GM11168 (cell line): Measurements from ENCODE around the gene UBALD2.

Source experiments
- in situ Hi-C: fragments of 300-500 bp; cut with MboI; formaldehyde crosslinking; loops from one replicate; pipeline ENCODE4 v1.12.0; 2022; ENCODE audit warnings: low sequenced_read_pairs; ENCODE audit not compliant: unreplicated experiment

Gene UBALD2

DNA sequence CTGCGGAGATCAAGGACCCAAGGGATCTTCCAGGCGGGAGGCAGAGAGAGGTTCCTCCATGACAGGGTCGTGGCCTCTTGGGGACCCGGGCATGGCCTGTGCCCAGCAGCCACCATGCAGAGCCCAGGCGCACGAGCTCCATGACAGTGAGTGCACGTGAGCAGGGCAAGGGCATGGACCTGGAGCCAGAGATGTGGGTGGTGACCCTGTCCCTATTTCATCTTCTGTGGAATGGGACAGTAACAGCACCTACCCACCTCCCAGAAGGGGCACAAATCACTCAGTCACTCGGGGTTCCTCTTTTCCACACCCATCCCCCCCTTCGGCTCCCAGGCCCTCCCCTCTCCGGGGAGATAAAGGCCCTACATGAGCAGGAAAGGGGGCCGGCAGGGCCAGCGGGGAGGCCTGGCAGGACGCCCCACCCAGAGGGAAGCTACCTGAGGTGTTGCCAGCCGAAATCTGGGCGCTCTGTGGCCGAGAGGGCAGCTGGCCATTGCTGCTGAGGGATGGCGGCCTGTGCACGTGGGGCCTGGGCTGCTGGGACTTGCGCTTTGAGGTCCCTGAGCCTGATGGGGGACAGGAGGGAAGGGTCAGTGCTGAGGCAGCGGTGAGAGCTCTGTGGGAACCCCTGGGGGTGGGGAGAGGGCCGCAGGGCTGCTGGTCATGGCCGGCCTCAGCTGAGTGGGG is 10.4 kb downstream of the UBALD2 start:
- in situ Hi-C loops, result loop anchor here (25.0 kb wide), 1 partner anchor 263 kb away; the partner anchor contains the start of gene CDK3

DNA sequence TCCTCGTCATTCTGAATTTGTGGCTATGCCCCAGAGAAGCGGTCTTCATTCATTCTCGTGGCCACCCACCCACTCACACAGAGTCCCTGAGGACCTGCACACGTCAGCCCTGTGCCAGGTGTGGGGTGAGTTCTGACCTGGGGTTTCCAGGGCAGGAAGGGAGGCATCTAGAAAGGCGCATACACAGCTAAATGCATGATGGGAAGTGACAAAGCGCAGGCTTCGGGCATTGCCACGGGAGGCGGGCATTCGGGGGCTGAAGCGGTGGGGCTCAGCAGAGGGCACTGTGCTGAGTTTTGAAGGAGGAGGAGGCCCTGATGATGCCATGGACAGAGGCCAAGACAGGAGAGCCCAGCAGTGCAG is 10.9 kb downstream of the UBALD2 start:
- in situ Hi-C loops, result loop anchor here (25.0 kb wide), 1 partner anchor 264 kb away; the partner anchor contains the start of gene CDK3

- in situ Hi-C loops, result loop anchor here (25.0 kb wide), 1 partner anchor 264 kb away; the partner anchor contains the start of gene CDK3
Measured at GRCh38 chr17:76276461-76277299, 11.5 kb downstream of the UBALD2 start.

- in situ Hi-C loops, result loop anchor here (25.0 kb wide), 1 partner anchor 265 kb away; the partner anchor contains the start of gene CDK3
Measured at GRCh38 chr17:76277300-76278267, 12.4 kb downstream of the UBALD2 start.

- in situ Hi-C loops, result loop anchor here (25.0 kb wide), 1 partner anchor 266 kb away; the partner anchor contains the start of gene CDK3
Measured at GRCh38 chr17:76278268-76278908, 13.2 kb downstream of the UBALD2 start.

- in situ Hi-C loops, result loop anchor here (25.0 kb wide), 1 partner anchor 267 kb away; the partner anchor contains the start of gene CDK3
Measured at GRCh38 chr17:76278952-76279741, 14.0 kb downstream of the UBALD2 start.

DNA sequence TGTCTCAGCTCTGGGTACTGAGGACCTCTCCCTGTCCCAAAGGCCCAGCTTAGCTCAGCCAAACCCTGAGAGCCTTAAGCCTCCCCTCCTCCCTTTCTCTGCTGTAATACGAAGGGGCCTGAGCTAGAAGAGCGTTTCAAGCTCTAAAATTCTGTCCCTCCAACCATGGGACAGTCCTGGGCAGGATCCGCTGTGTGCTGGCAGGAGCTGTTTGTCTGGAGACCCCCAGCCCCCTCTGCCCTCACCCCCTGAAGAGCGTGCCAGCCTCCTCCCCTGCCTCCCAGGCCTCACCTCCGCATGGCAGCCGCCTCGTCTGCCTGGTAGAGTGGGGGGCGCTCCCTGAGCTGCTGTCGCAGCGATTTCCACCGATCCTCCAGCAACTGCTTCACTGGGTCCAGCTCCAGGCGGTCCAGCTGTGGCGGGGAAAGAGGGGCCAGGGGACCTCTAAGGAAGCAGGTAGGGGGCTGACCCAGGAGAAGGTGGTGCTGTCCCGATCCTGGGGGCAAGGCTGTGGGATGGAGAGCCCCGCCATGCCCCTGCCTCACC is 14.7 kb downstream of the UBALD2 start:
- in situ Hi-C loops, result loop anchor here (5.0 to 25.0 kb wide), 2 partner anchors 163 to 268 kb away; partner anchors contain the start of gene CDK3

- in situ Hi-C loops, result loop anchor here (5.0 to 25.0 kb wide), 2 partner anchors 163 to 268 kb away; partner anchors contain the start of gene CDK3
Measured at GRCh38 chr17:76280650-76281049, 15.5 kb downstream of the UBALD2 start.

GRCh38 chr17:76281573-76282371 is 16.6 kb downstream of the UBALD2 start:
- in situ Hi-C loops, result loop anchor here (5.0 to 25.0 kb wide), 2 partner anchors 164 to 269 kb away; partner anchors contain the start of gene CDK3

GRCh38 chr17:76292567-76292966 is 27.4 kb downstream of the UBALD2 start:
- in situ Hi-C loops, result loop anchor here (25.0 kb wide), 1 partner anchor 280 kb away; the partner anchor contains the start of gene CDK3

DNA sequence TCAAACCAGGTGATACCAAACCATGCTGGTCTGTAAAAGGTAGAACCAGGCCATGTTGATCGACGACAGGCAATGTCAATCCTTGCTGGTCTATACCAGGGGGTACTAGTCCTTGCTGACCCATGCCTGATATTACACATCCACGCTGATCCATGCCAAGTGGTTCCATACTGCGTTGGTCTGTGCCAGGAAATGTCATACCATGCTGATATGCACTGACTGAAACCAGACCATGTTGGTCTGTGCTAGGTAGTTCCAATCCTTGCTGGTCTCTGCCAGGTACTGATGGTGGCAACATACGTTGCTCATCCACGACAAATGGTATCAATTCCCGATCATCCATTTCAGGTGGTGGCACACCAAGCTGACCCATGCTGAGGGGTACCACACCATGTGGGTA is 28.0 kb downstream of the UBALD2 start:
- in situ Hi-C loops, result loop anchor here (25.0 kb wide), 1 partner anchor 281 kb away; the partner anchor contains the start of gene CDK3

DNA sequence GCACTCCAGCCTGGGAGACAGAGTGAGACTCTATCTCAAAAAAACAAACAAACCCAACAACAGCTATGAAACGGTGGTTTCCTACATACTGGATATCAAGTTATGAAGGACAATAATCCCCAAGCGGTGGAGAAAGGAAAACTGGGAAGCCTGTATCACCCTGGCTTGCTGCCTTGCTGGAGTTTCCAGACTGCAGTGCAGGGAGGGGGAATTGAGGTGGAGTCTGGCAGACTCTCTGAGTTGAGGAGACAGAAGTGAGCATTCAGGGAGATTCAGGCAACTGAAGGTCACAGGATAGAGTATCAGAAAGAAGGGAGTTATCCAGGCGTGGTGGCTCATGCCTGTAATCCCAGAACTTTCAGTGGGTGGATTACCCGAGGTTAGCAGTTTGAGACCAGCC is 31.0 kb downstream of the UBALD2 start:
- in situ Hi-C loops, result loop anchor here (25.0 kb wide), 1 partner anchor 284 kb away; the partner anchor contains the start of gene CDK3

DNA sequence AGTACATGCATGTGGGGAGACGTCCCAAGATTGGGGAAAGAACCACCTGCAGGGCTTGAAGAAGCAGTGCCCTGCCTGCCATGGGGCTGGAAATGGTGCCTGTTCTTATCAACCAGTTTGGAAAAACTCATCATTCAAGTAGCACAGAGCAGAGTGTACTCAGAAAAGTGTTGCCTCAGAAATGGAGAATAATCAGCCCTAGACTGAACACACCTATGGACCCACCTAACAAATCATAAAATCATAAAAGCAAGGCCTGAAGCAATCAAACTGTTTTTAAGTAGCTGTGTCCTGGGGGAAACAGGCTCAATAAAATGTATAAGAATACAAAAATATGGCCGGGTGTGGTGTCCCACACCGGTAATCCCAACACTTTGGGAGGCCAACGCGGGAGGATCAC is 31.7 kb downstream of the UBALD2 start:
- in situ Hi-C loops, result loop anchor here (25.0 kb wide), 1 partner anchor 285 kb away; the partner anchor contains the start of gene CDK3

DNA sequence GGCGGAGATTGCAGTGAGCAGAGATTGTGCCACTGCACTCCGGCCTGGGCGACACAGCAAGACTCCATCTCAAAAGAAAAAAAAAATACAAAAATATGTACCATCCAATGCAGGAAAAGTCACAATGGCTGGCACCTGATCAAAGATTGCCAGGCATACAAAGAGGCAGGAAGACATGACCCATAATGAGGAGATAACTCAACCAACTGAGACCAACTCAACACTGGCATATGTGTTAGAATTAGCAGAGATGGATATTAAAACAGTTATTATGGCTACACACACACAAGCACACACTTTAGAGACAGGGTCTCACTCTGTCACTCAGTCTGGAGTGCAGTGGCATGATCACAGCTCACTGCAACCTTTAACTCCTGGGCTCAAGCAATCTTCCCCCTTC is 32.3 kb downstream of the UBALD2 start:
- in situ Hi-C loops, result loop anchor here (25.0 kb wide), 1 partner anchor 285 kb away; the partner anchor contains the start of gene CDK3

- in situ Hi-C loops, result loop anchor here (5.0 to 25.0 kb wide), 2 partner anchors 93 to 392 kb away; partner anchors contain the start of gene MRPL38
Measured at GRCh38 chr17:76304226-76305134, 39.3 kb downstream of the UBALD2 start.

DNA sequence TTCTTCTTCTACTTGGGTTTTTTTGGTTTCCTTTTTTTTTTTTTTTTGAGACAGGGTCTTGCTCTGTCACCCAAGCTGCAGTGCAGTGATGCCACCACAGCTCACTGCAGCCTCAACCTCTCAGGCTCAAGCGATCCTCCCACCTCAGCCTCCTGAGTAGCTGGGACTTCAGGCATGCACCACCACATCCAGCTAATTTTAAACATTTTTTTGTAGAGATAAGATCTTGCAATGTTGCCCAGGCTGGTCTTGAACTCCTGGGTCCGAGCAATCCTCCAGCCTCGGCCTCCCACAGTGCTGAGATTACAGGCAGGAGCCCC is 39.9 kb downstream of the UBALD2 start:
- in situ Hi-C loops, result loop anchor here (25.0 kb wide), 1 partner anchor 393 kb away; the partner anchor contains the start of gene MRPL38
